Measurements from ENCODE around the gene DDI2. TPM values are rescaled to one million over a fixed set of nuclear protein-coding genes. Genes with fewer than 3 reads are reported as not detected.

Gene DDI2
- polyA plus RNA-seq, 1 donor from 2014 or later: 3.8 TPM

DNA sequence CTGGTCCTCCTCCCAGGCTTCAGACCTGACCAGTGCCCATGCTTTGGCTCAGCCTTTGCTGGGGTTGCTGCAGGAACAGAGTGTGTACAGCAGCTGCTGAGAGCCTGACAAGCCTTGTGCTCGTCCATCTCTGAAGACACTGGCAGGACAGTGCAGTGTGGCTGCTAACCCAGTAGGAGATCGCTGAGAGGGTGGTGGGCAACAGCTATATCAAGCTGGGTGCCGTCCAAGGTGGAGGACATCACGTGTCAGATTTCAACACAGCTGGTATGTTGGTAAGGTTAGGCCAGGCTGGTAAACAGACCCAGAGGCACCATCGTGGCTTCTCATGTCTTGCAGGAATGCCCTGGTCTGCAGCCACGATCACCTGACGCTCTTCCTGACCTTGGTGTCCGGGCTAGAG is 100.9 kb downstream of the DDI2 start:
- Histone ChIP-seq H3K9me3 (ENCODE audit: low read length) (no peaks in the 10 kb centered on the region), H3K4me2 (ENCODE audit: low read length) (no peak overlapping the region), H4K20me1 (ENCODE audit: insufficient read depth) (no peaks in the 10 kb centered on the region), H3K27ac (ENCODE audit: low read length) (no peak overlapping the region), H3F3A (ENCODE audit: insufficient read depth, low read length, poor library complexity, severe bottlenecking) (no peaks in the 10 kb centered on the region), H3K9ac (ENCODE audit: low read length) (no peak overlapping the region), H2AFZ (ENCODE audit: low read depth, low read length) (no peak overlapping the region), H3K9me2 (ENCODE audit: insufficient read depth, low read length) (no peaks in the 10 kb centered on the region), H3K4me3 (ENCODE audit: low read length) (no peak overlapping the region), H3K27me3 (ENCODE audit: insufficient read depth, low read depth, low read length) (no peaks in the 10 kb centered on the region), H3K79me2 (replicated peaks; ENCODE audit: insufficient read depth, low read length) (no peaks in the 10 kb centered on the region), H3K36me3 (ENCODE audit: insufficient read depth, low read length) (no peaks in the 10 kb centered on the region)
- TF ChIP-seq EZH2 (IDR thresholded peaks at IDR 0.05; ENCODE audit: borderline replicate concordance, insufficient read depth, low read length, poor library complexity, severe bottlenecking) (no peak), EP300 (conservative IDR thresholded peaks at IDR 0.05; ENCODE audit: poor library complexity, severe bottlenecking) (no peak), MXI1 (conservative IDR thresholded peaks at IDR 0.05; ENCODE audit: poor library complexity, severe bottlenecking) (no peak), SMC3 (conservative IDR thresholded peaks at IDR 0.05; ENCODE audit: poor library complexity) (no peak), TAF1 (IDR thresholded peaks at IDR 0.05; ENCODE audit: low read depth) (no peak)
- TF ChIP-seq, protein P1, sequence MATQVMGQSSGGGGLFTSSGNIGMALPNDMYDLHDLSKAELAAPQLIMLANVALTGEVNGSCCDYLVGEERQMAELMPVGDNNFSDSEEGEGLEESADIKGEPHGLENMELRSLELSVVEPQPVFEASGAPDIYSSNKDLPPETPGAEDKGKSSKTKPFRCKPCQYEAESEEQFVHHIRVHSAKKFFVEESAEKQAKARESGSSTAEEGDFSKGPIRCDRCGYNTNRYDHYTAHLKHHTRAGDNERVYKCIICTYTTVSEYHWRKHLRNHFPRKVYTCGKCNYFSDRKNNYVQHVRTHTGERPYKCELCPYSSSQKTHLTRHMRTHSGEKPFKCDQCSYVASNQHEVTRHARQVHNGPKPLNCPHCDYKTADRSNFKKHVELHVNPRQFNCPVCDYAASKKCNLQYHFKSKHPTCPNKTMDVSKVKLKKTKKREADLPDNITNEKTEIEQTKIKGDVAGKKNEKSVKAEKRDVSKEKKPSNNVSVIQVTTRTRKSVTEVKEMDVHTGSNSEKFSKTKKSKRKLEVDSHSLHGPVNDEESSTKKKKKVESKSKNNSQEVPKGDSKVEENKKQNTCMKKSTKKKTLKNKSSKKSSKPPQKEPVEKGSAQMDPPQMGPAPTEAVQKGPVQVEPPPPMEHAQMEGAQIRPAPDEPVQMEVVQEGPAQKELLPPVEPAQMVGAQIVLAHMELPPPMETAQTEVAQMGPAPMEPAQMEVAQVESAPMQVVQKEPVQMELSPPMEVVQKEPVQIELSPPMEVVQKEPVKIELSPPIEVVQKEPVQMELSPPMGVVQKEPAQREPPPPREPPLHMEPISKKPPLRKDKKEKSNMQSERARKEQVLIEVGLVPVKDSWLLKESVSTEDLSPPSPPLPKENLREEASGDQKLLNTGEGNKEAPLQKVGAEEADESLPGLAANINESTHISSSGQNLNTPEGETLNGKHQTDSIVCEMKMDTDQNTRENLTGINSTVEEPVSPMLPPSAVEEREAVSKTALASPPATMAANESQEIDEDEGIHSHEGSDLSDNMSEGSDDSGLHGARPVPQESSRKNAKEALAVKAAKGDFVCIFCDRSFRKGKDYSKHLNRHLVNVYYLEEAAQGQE (IDR thresholded peaks at IDR 0.05; ENCODE audit: borderline replicate concordance): no peak

Small RNAs within 50 kb of the gene (small RNA-seq; reads per million reads assigned to genes)
- 0 reads per million in 3 experiments for gene AL121992.2
- gene CD24P1: 0 reads per million in 3 experiments
- gene RNU7-179P: 0 reads per million in 3 experiments

Other genes with a start within 250 kb of the DDI2 start
- gene EFHD2, start 207.6 kb upstream of the DDI2 start, polyA plus RNA-seq: 10.3 and 13.8 TPM in 2 replicates
- gene CTRC, start 179.0 kb upstream of the DDI2 start, polyA plus RNA-seq: not detected in 2 replicates
- not detected in 2 replicates for gene CELA2A, start 160.7 kb upstream of the DDI2 start, polyA plus RNA-seq
- not detected in 2 replicates for gene CELA2B, start 141.4 kb upstream of the DDI2 start, polyA plus RNA-seq
- gene CASP9, start 93.2 kb upstream of the DDI2 start, polyA plus RNA-seq: 13.4 and 13.7 TPM in 2 replicates
- gene DNAJC16, start 90.6 kb upstream of the DDI2 start, polyA plus RNA-seq: 10.9 and 16.7 TPM in 2 replicates
- not detected in 2 replicates for gene AGMAT, start 32.4 kb upstream of the DDI2 start, polyA plus RNA-seq
- gene PLEKHM2, start 66.9 kb downstream of the DDI2 start, polyA plus RNA-seq: 39.5 and 40.1 TPM in 2 replicates
- 5.4 and 5.5 TPM in 2 replicates for gene SLC25A34, start 118.8 kb downstream of the DDI2 start, polyA plus RNA-seq
- not detected in 2 replicates for gene TMEM82, start 125.0 kb downstream of the DDI2 start, polyA plus RNA-seq
- gene FBLIM1, start 141.3 kb downstream of the DDI2 start, polyA plus RNA-seq: 24.9 and 25.4 TPM in 2 replicates
- gene UQCRHL, start 190.2 kb downstream of the DDI2 start, polyA plus RNA-seq: 3.9 and 6.1 TPM in 2 replicates
- 7.1 and 11.3 TPM in 2 replicates for gene SPEN, start 230.2 kb downstream of the DDI2 start, polyA plus RNA-seq

Measured in neural cell (in vitro differentiated cells).